Psoas muscle (tissue), 8 donors: Measurements from ENCODE around the gene MORN3. TPM values are rescaled to one million over a fixed set of nuclear protein-coding genes. Genes with fewer than 3 reads are reported as not detected.
"Not testable (repeated sequence)": the region's sequence is repeated elsewhere in the genome, so short reads cannot be mapped to it uniquely, and the experiment has no call there.

Source experiments
- ATAC-seq, 4 donors: fragments of 200-7000 bp; cut with Tn5 transposase; one replicate each; pipeline ENCODE4 v1.9.1; 2020; ENCODE audit warnings: moderate library complexity in 3 of 4, mild to moderate bottlenecking in 2 of 4
- DNase-seq, 2 donors: peaks; one replicate each; pipeline ENCODE4 v3.0.0-alpha.2; 2020
- H3K27ac ChIP-seq: fragments of 200-600 bp; one replicate; pipeline ENCODE4 v1.8.0; 2022
- H3K27me3 ChIP-seq, 3 donors: fragments of 200-600 bp in 1 of 3; one replicate each; pipeline versions ENCODE4 v1.6.1 to v1.8.0; 2013 to 2022; ENCODE audit warnings: low read length in 2 of 3, mild to moderate bottlenecking in 2 of 3, moderate library complexity in 1 of 3; ENCODE audit not compliant: insufficient read depth in 3 of 3
- H3K36me3 ChIP-seq, 2 donors: fragments of 200-600 bp in 1 of 2; one replicate each; pipeline versions ENCODE4 v1.6.1 to v1.8.0; 2013 to 2022; ENCODE audit warnings: low read depth in 1 of 2, mild to moderate bottlenecking in 1 of 2, moderate library complexity in 1 of 2; ENCODE audit not compliant: insufficient read depth in 1 of 2
- H3K4me1 ChIP-seq: fragments of 200-600 bp; one replicate; pipeline ENCODE4 v1.8.0; 2022
- H3K4me3 ChIP-seq: fragments of 200-600 bp; one replicate; pipeline ENCODE4 v1.8.0; 2022; ENCODE audit warnings: mild to moderate bottlenecking
- H3K9me3 ChIP-seq: fragments of 200-600 bp; one replicate; pipeline ENCODE4 v1.8.0; 2022
- WGBS, 3 donors: extraction: QIAGEN DNeasy Blood & Tissue Kit; methylation state at CpG; one replicate each; pipeline versions ENCODE4 v1.1.6 to v1.1.7; 2013; 5-methylcytosine and 5-hydroxymethylcytosine counted together
- intact Hi-C, 2 donors: fragments of 100-400 bp; cut with DNase I; formaldehyde crosslinking; loops; one replicate each; pipeline versions ENCODE4 v1.11.0 to v1.14.2; 2022
- polyA plus RNA-seq, 3 donors: library from polyadenylated mRNA; stranded (reverse); fragments of 200-250 nt; gene quantifications; one replicate each; pipeline ENCODE4 v1.2.3, GENCODE V29; 2013
- total RNA-seq, 4 donors: library from RNA; stranded (reverse); fragmentation: NEBNext Ultra II Directional in 2 of 4; extraction: Animal tissue kit (Norgen Biotek cat#: 25700) in 2 of 4; gene quantifications; one replicate each; pipeline versions ENCODE4 v1.2.1 to v1.2.4, GENCODE V29; 2021 to 2023
- TF ChIP-seq, protein P1 (sequence below): fragments of 200-600 bp; IDR thresholded peaks from one replicate; pipeline ENCODE4 v1.8.0; 2022; ENCODE audit warnings: antibody characterized with exemption
- donor health status: healthy with polysubstance abuse.
- donor health status: DM: no; HTN: no; CAD: no; lungs with moderate emphysema.
- donor health status: Bipolar disorder and iron deficiency.
- donor health status: healthy.
- donor health status: DM: yes; HTN: yes; CAD: no.
- donor health status: DM: no; HTN: no; CAD: no.
- donor health status: DM: no; HTN: no; CAD: no.
- donor health status: DM: yes; HTN: yes; CAD: no.

MORN3 gene
- total and polyA plus RNA-seq, 7 donors, result under 0.01 to 0.12 TPM; not detected in 5

DNA sequence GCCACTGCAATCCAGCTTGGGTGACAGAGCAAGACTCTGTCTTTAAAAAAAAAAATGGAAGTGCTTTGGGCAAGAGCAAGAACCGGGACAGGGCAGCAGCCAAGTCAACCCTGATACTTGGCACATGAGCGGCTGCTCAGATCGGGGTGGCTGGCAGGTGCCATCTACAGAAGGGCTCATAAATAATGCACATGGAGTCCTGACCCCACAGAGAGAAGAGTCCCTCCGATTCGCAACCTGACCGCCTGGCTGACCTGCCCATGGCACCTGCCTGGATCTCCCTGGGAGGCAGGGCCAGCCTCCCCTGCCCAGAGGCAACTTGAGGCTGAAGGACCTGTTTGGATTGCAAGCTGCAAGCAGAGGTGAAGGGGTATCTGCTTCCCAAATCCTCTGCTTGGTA lies 33.5 kb upstream of the MORN3 start:
- H3K27ac ChIP-seq, result peak overlapping the region; percentile 68
- intact Hi-C loops, result no loop called here
- ATAC-seq (peak; percentile 27 to 81 (median 64)), DNase-seq (no peak)
- H3K36me3 ChIP-seq, result no peaks in the 10 kb centered on the region
- H3K27me3 ChIP-seq, result no peaks in the 10 kb centered on the region
- H3K4me1 ChIP-seq, result peaks cover 20% of the 10 kb centered on the region
- WGBS, 3 donors, result 27 to 31% (median 27%) methylated on average over 6 of the region's 6 CpGs
- TF ChIP-seq, protein P1, sequence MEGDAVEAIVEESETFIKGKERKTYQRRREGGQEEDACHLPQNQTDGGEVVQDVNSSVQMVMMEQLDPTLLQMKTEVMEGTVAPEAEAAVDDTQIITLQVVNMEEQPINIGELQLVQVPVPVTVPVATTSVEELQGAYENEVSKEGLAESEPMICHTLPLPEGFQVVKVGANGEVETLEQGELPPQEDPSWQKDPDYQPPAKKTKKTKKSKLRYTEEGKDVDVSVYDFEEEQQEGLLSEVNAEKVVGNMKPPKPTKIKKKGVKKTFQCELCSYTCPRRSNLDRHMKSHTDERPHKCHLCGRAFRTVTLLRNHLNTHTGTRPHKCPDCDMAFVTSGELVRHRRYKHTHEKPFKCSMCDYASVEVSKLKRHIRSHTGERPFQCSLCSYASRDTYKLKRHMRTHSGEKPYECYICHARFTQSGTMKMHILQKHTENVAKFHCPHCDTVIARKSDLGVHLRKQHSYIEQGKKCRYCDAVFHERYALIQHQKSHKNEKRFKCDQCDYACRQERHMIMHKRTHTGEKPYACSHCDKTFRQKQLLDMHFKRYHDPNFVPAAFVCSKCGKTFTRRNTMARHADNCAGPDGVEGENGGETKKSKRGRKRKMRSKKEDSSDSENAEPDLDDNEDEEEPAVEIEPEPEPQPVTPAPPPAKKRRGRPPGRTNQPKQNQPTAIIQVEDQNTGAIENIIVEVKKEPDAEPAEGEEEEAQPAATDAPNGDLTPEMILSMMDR, result no peak
- H3K9me3 ChIP-seq, result no peaks in the 10 kb centered on the region
- no peak overlapping the region for H3K4me3 ChIP-seq

DNA sequence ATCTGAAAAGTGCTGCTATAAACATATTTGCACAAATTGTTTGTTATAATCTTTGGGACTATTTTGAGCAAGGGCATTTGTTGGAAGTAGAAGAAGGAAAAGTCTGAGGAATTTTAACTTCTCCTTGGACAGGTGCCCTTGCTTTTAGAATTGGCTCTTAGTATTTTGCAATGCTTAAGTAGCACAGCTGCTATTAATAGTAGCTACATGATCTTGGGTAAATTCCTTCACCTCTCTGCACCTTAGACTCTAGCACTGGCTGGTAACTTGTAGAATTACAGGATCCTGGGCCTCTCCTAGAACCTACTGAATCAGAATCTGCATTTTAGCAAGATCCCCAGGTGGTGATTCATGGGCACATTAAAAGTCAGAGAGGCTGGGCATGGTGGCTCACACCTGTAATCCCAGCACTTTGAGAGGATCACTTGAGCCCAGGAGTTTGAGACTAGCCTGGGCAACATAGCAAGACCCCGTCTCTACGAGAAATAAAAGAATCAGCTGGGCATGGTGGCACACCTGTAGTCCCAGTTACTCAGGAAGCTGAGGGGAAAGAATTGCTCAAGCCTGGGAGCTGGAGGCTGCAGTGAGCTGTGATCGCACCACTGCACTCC lies 32.3 kb upstream of the MORN3 start:
- no peaks in the 10 kb centered on the region for H3K9me3 ChIP-seq
- DNase-seq, result no peak
- no peaks in the 10 kb centered on the region for H3K27me3 ChIP-seq
- intact Hi-C loops, result no loop called here
- H3K4me1 ChIP-seq, result peaks cover 20% of the 10 kb centered on the region
- TF ChIP-seq, protein P1, result no peak
- no peak overlapping the region for H3K4me3 ChIP-seq
- no peaks in the 10 kb centered on the region for H3K36me3 ChIP-seq
- ATAC-seq, result peak; percentile 74 to 83 (median 76)
- 61 to 85% (median 71%) methylated on average over 3 of the region's 3 CpGs for WGBS, 3 donors
- H3K27ac ChIP-seq, result peak overlapping the region; percentile 68

DNA sequence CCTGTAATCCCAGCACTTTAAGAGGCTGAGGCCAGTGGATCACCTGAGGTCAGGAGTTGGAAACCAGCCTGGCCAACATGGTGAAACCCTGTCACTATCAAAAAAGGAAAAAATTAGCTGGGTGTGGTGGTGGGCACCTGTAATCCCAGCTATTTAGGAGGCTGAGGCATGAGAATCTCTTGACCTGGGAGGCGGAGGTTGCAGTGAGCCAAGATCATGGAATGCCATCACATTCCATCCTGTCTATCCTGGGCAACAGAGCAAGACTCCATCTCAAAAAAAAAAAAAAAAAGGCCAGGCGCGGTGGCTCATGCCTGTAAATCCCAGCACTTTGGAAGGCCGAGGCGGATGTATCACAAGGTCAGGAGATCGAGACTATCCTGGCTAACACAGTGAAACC lies 28.4 kb upstream of the MORN3 start:
- H3K4me1 ChIP-seq, result peaks cover 14% of the 10 kb centered on the region
- 83 to 100% (median 94%) methylated on average over 4 to 6 of the region's 6 CpGs for WGBS, 3 donors
- H3K4me3 ChIP-seq, H3K36me3 ChIP-seq, ATAC-seq, H3K27ac ChIP-seq, DNase-seq, H3K27me3 ChIP-seq, H3K9me3 ChIP-seq: not testable (repeated sequence)
- intact Hi-C loops, result loop anchor here (2.0 to 10.0 kb wide), 6 partner anchors 73 to 187 kb away; partner anchors contain the start of genes PSMD9 (in 1 of the 2) and RHOF (in 1 of the 2)

DNA sequence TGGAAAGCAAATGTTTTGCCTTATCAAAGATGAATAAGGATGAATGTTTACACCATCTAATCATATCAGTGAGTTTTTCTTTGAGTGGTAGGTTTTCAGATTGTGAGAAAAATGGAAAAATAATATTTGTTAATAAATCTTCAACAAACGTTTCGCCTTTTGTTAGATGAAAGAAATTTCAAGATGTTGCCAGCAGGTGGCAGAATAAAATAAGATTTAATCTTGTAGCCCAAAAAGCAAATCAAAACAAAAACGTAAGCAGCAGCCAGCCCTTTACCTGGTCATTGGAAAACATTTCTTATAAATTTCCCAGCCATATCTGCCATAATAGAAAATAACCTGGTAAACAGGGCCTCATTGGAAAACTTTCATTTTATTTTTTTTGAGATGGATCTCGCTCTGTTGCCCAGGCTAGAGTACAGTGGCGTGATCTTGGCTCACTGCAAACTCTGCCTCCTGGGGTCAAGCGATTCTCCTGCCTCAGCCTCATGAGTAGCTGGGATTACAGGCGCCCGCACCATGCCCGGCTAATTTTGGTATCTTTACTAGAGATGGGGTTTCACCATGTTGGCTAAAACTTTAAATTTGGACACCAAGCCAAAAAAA lies 27.7 kb upstream of the MORN3 start:
- no peak overlapping the region for H3K27ac ChIP-seq

DNA sequence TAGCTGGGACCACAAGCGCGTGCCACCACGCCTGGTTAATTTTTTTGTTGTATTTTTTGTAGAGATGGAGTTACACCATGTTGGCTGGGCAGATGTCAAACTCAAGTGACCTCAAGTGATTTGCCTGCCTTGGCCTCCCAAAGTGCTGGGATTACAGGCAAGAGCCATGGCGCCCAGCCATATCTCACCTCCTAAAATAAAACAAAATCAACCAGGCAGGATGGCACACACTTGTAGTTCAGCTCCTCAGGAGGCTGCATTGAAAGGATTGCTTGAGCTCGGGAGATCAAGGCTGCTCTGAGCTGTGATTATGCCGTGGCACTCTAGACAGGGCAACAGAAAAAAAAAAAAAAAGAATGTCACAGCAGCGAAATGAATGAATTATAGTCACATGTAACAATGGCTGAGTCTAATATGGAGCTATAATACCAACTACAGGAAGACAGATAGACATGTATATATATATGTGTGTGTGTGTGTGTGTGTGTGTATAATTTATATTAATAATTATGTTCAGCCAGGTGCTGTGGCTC lies 23.8 kb upstream of the MORN3 start:
- DNase-seq, result no peak
- intact Hi-C loops, result loop anchor here in 1 of 2 donors (10.0 kb wide), 1 partner anchor 192 kb away; the partner anchor contains the start of gene PSMD9
- Histone ChIP-seq H3K4me1 (peaks cover 4% of the 10 kb centered on the region), H3K36me3 (no peaks in the 10 kb centered on the region), H3K27me3 (no peaks in the 10 kb centered on the region), H3K9me3 (no peaks in the 10 kb centered on the region), H3K27ac (no peak overlapping the region), H3K4me3 (no peak overlapping the region)
- ATAC-seq, result no peak
- TF ChIP-seq, protein P1, result no peak
- WGBS, 3 donors, result 54 to 64% (median 59%) methylated on average over 7 of the region's 7 CpGs

More for the DNA sequence above, 27.7 kb upstream of the MORN3 start:
- no peaks in the 10 kb centered on the region for H3K9me3 ChIP-seq
- DNase-seq, result no peak
- ATAC-seq, result peak in 3 of 4 donors; percentile 19 to 54 (median 30)
- H3K4me3 ChIP-seq, result no peak overlapping the region
- no peaks in the 10 kb centered on the region for H3K36me3 ChIP-seq
- peaks cover 8% of the 10 kb centered on the region for H3K4me1 ChIP-seq
- intact Hi-C loops, result loop anchor here (2.0 to 10.0 kb wide), 5 partner anchors 76 to 188 kb away; partner anchors contain the start of genes PSMD9 (in 1 of the 2) and RHOF (in 1 of the 2)
- 27 to 41% (median 33%) methylated on average over 9 of the region's 9 CpGs for WGBS, 3 donors
- TF ChIP-seq, protein P1, result peak; percentile 70
- H3K27me3 ChIP-seq, result no peaks in the 10 kb centered on the region

DNA sequence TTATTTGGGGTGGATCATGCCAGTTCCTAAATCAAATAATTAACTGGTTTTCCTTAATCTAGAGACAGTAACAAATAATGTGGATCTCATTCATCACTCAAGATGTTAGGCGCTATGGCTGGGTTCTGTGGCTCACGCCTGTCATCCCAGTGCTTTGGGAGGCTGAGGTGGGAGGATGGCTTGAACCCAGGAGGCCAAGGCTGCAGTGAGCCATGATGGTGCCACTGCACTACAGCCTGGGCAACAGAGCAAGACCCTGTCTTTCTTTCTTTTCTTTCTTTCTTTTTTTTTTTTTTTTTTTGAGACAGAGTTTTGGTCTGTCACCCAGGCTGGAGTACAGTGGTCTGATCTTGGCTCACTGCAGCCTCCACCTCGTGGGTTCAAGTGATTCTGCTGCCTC lies 23.3 kb upstream of the MORN3 start:
- not testable (repeated sequence) for H3K4me1 ChIP-seq, DNase-seq, H3K27ac ChIP-seq, H3K36me3 ChIP-seq, H3K9me3 ChIP-seq, H3K27me3 ChIP-seq, ATAC-seq, H3K4me3 ChIP-seq
- intact Hi-C loops, result loop anchor here in 1 of 2 donors (10.0 kb wide), 1 partner anchor 192 kb away; the partner anchor contains the start of gene PSMD9
- 71 to 76% (median 72%) methylated on average over 3 of the region's 3 CpGs for WGBS, 3 donors
